C4-2B (cell line): Measurements from ENCODE around the gene LRRIQ4.

Experiments
- H3K27ac ChIP-seq: fragments of 450-650 bp; 2 replicates; pipeline ENCODE4 v1.5.1; 2017
- CTCF ChIP-seq: fragments of 450-650 bp; conservative IDR thresholded peaks from 2 replicates; pipeline ENCODE4 v1.5.1; 2017; ENCODE audit warnings: mild to moderate bottlenecking
- ZFX ChIP-seq: fragments of 450-650 bp; IDR thresholded peaks from 2 replicates; pipeline ENCODE4 v1.6.1; 2017

The LRRIQ4 gene

GRCh38 chr3:169813278-169813677 is 608 bp downstream of the LRRIQ4 start:
- TF ChIP-seq ZFX (no peak), CTCF (no peak)
- no peak overlapping the region for H3K27ac ChIP-seq

- no peak overlapping the region for H3K27ac ChIP-seq
- no peak for TF ChIP-seq ZFX
- peak; percentile 53 for TF ChIP-seq CTCF
Measured at GRCh38 chr3:169813757-169814517, 1.3 kb downstream of the LRRIQ4 start.

- no peak overlapping the region for H3K27ac ChIP-seq
- TF ChIP-seq CTCF (no peak), ZFX (no peak)
Measured at GRCh38 chr3:169815590-169816150, 3.0 kb downstream of the LRRIQ4 start.

GRCh38 chr3:169818316-169818715 is 5.6 kb downstream of the LRRIQ4 start:
- TF ChIP-seq ZFX (no peak), CTCF (no peak)
- H3K27ac ChIP-seq, result no peak overlapping the region

- no peak overlapping the region for H3K27ac ChIP-seq
- TF ChIP-seq CTCF, result no peak
- TF ChIP-seq ZFX, result no peak
Measured at GRCh38 chr3:169822091-169822490, 9.4 kb downstream of the LRRIQ4 start.

GRCh38 chr3:169822540-169822939 is 9.9 kb downstream of the LRRIQ4 start:
- no peak overlapping the region for H3K27ac ChIP-seq
- TF ChIP-seq ZFX, result no peak
- TF ChIP-seq CTCF, result no peak

GRCh38 chr3:169822983-169823382 is 10.3 kb downstream of the LRRIQ4 start:
- TF ChIP-seq CTCF, result no peak
- H3K27ac ChIP-seq, result no peak overlapping the region
